Keratinocyte (primary cell): ENCODE results near the gene PCDHB15. TPM values are rescaled to one million over a fixed set of nuclear protein-coding genes. Genes with fewer than 3 reads are reported as not detected.

Source experiments
- DNase-seq: peaks from one replicate; pipeline ENCODE4 v3.0.0-alpha.2; 2011; ENCODE audit warnings: low read depth, missing footprints, low spot score
- FAIRE-seq: peaks from 2 replicates; lab custom pipeline; 2011; peaks lifted over from hg19 to GRCh38; lab: Jason Lieb, UNC
- H2AFZ ChIP-seq: 2 replicates; pipeline ENCODE4 v1.6.0; 2012; ENCODE audit warnings: low read length, control low read depth, inconsistent platforms; ENCODE audit not compliant: control insufficient read depth
- H3K27ac ChIP-seq: 2 replicates; pipeline ENCODE4 v1.5.1; 2011; ENCODE audit warnings: low read length; ENCODE audit not compliant: control insufficient read depth, insufficient read depth
- H3K27me3 ChIP-seq: 3 replicates; pipeline ENCODE4 v1.6.0; 2011; ENCODE audit warnings: low read length; ENCODE audit not compliant: control insufficient read depth, insufficient read depth; ENCODE audit errors: extremely low read depth
- H3K36me3 ChIP-seq, 2 experiments: 2 replicates in 1 of 2; 3 replicates in 1 of 2; pipeline ENCODE4 v1.5.1; 2011; ENCODE audit warnings: low read length in 2 of 2, mild to moderate bottlenecking in 1 of 2; ENCODE audit not compliant: control insufficient read depth in 2 of 2, insufficient read depth in 2 of 2; ENCODE audit errors: extremely low read depth in 1 of 2
- H3K4me1 ChIP-seq: 3 replicates; pipeline ENCODE4 v1.5.1; 2011; ENCODE audit warnings: low read length; ENCODE audit not compliant: control insufficient read depth, insufficient read depth; ENCODE audit errors: extremely low read depth
- H3K4me2 ChIP-seq: 3 replicates; pipeline ENCODE4 v1.6.0; 2011; ENCODE audit warnings: low read depth, low read length; ENCODE audit not compliant: control insufficient read depth, insufficient read depth; ENCODE audit errors: extremely low read depth
- H3K4me3 ChIP-seq, 3 experiments: fragments of 200-600 bp in 1 of 3; sonication (generic) in 1 of 3; 2 replicates in 2 of 3; 3 replicates in 1 of 3; pipeline ENCODE4 v1.5.1; 2011 to 2016; ENCODE audit warnings: low read length in 3 of 3, mild to moderate bottlenecking in 3 of 3, control low read depth in 2 of 3, inconsistent platforms in 1 of 3, low read depth in 1 of 3, mixed read lengths in 1 of 3, mixed run types in 1 of 3, moderate library complexity in 1 of 3; ENCODE audit not compliant: control insufficient read depth in 2 of 3, insufficient read depth in 2 of 3; ENCODE audit errors: extremely low read depth in 1 of 3
- H3K79me2 ChIP-seq: 2 replicates; pipeline ENCODE4 v1.6.0; 2012; ENCODE audit warnings: low read length; ENCODE audit not compliant: control insufficient read depth, insufficient read depth
- H3K9ac ChIP-seq: 3 replicates; pipeline ENCODE4 v1.6.0; 2011; ENCODE audit warnings: low read length; ENCODE audit not compliant: control insufficient read depth, insufficient read depth; ENCODE audit errors: extremely low read depth
- H3K9me1 ChIP-seq: 3 replicates; pipeline ENCODE4 v1.6.0; 2011; ENCODE audit warnings: low read length; ENCODE audit not compliant: control insufficient read depth, insufficient read depth; ENCODE audit errors: extremely low read depth
- H3K9me3 ChIP-seq: 2 replicates; pipeline ENCODE4 v1.5.1; 2012; ENCODE audit warnings: low read depth, low read length; ENCODE audit not compliant: control insufficient read depth
- H4K20me1 ChIP-seq: 3 replicates; pipeline ENCODE4 v1.6.0; 2011; ENCODE audit warnings: low read length; ENCODE audit not compliant: control insufficient read depth, insufficient read depth; ENCODE audit errors: extremely low read depth
- EZH2 ChIP-seq: IDR thresholded peaks from one replicate; pipeline ENCODE4 v1.6.1; 2012; ENCODE audit warnings: inconsistent platforms, mild to moderate bottlenecking, low read length, moderate library complexity
- dilution Hi-C: fragments of 300-500 bp; cut with MboI; formaldehyde crosslinking; loops from one replicate; pipeline ENCODE4 v1.7.0; 2020; ENCODE audit warnings: low sequenced_read_pairs; ENCODE audit not compliant: extremely low pct_ligation_motif_present
- polyA plus RNA-seq, 5 experiments: library from polyadenylated mRNA; depleted of rRNA in 3 of 5; stranded (reverse) in 3 of 5; stranded (forward) in 1 of 5; unstranded in 1 of 5; fragments of >200 nt; gene quantifications; 1 replicate in 1 of 5; 2 replicates in 3 of 5; 3 replicates in 1 of 5; pipeline versions ENCODE4 v1.2.1 to v1.2.3, GENCODE V29; 2011 to 2012; ENCODE audit warnings: missing spikeins in 2 of 5, low read depth in 1 of 5, low replicate concordance in 1 of 5
- TF ChIP-seq, protein P1 (sequence below), 3 experiments: IDR thresholded peaks in 1 of 3; conservative IDR thresholded peaks in 1 of 3; optimal IDR thresholded peaks in 1 of 3; 2 replicates in 2 of 3; 3 replicates in 1 of 3; pipeline versions ENCODE3 to v1.5.1; 2011; ENCODE audit warnings: low read length in 3 of 3, mild to moderate bottlenecking in 3 of 3, moderate library complexity in 2 of 3, control low read depth in 1 of 3, inconsistent platforms in 1 of 3; ENCODE audit not compliant: insufficient read depth in 2 of 3; ENCODE audit errors: extremely low read depth in 1 of 3

PCDHB15 gene
- polyA plus RNA-seq, 1 donor (not counting 4 experiments of a cell fraction or from before 2014, with no cell fraction given), result 0.09 TPM

DNA sequence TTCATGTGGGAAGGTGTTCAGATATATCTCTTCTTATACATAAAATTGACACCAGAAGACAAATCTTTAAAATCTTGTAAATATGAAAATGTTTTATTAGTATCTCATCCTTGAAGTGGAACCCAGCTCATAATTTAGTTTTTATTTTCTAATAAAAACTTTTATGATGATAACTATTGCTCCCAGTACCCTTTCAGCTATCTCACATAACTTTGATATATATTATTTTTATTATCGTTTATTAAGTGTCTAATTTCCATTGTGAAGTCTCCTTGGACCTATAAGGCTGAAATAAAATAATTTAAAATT, 16.0 kb downstream of the PCDHB15 start:
- H3K9me3 ChIP-seq, result peaks cover 7% of the 10 kb centered on the region
- H3K4me1 ChIP-seq, result no peaks in the 10 kb centered on the region
- TF ChIP-seq, protein P1, sequence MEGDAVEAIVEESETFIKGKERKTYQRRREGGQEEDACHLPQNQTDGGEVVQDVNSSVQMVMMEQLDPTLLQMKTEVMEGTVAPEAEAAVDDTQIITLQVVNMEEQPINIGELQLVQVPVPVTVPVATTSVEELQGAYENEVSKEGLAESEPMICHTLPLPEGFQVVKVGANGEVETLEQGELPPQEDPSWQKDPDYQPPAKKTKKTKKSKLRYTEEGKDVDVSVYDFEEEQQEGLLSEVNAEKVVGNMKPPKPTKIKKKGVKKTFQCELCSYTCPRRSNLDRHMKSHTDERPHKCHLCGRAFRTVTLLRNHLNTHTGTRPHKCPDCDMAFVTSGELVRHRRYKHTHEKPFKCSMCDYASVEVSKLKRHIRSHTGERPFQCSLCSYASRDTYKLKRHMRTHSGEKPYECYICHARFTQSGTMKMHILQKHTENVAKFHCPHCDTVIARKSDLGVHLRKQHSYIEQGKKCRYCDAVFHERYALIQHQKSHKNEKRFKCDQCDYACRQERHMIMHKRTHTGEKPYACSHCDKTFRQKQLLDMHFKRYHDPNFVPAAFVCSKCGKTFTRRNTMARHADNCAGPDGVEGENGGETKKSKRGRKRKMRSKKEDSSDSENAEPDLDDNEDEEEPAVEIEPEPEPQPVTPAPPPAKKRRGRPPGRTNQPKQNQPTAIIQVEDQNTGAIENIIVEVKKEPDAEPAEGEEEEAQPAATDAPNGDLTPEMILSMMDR (optimal IDR thresholded peaks at IDR 0.05 in 1 of 3, IDR thresholded peaks at IDR 0.05 in 1 of 3, conservative IDR thresholded peaks at IDR 0.05 in 1 of 3; ENCODE audit: extremely low read depth in 1 of 3, insufficient read depth in 2 of 3, low read length in 3 of 3), result no peak
- no peak for TF ChIP-seq EZH2

DNA sequence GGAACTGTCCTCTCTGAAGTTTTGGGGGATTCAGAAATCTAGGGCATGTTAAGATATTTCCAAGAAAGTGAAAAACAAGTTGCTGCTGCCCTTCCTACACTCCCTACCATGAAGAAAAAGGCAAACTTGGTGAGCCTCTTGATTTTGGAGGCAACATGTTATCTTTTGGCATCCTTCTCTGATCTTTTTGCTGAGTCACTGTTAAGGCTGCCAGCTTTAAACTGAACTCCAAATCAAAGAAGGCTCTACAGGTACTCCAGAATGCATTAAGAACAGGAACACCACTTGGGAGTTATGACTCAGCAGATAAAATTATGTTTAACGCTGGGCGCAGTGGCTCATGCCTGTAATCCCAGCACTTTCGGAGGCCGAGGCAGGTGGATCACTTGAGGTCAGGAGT, 24.0 kb downstream of the PCDHB15 start:
- Histone ChIP-seq H3K79me2 (no peaks in the 10 kb centered on the region), H3K4me1 (no peaks in the 10 kb centered on the region), H3K9me3 (peaks cover 2% of the 10 kb centered on the region), H3K9ac (no peak overlapping the region), H4K20me1 (no peaks in the 10 kb centered on the region), H3K4me3 (no peak overlapping the region), H2AFZ (no peak overlapping the region), H3K27me3 (no peaks in the 10 kb centered on the region), H3K9me1 (no peaks in the 10 kb centered on the region), H3K27ac (no peak overlapping the region), H3K36me3 (no peaks in the 10 kb centered on the region), H3K4me2 (no peak overlapping the region)
- dilution Hi-C loops, result no loop called here
- TF ChIP-seq, protein P1 (optimal IDR thresholded peaks at IDR 0.05 in 1 of 3, IDR thresholded peaks at IDR 0.05 in 1 of 3, conservative IDR thresholded peaks at IDR 0.05 in 1 of 3; ENCODE audit: extremely low read depth in 1 of 3, insufficient read depth in 2 of 3, low read length in 3 of 3), result no peak
- TF ChIP-seq EZH2, result no peak
- FAIRE-seq (no peak), DNase-seq (no peak)

More for the DNA sequence above, 16.0 kb downstream of the PCDHB15 start:
- FAIRE-seq, result no peak
- H3K4me3 ChIP-seq, result no peak overlapping the region
- H3K79me2 ChIP-seq, result no peaks in the 10 kb centered on the region
- no peak overlapping the region for H3K4me2 ChIP-seq
- DNase-seq, result no peak
- H3K9me1 ChIP-seq, result no peaks in the 10 kb centered on the region
- H3K27me3 ChIP-seq, result no peaks in the 10 kb centered on the region
- dilution Hi-C loops, result no loop called here
- H4K20me1 ChIP-seq, result no peaks in the 10 kb centered on the region
- H3K36me3 ChIP-seq, result no peaks in the 10 kb centered on the region
- no peak overlapping the region for H2AFZ ChIP-seq
- H3K9ac ChIP-seq, result no peak overlapping the region
- H3K27ac ChIP-seq, result no peak overlapping the region
